22Rv1 (cell line): ENCODE measurements around the gene PPP1R16B.

Experiments used
- ZFX ChIP-seq: fragments of 450-650 bp; IDR thresholded peaks from 2 replicates; pipeline ENCODE4 v1.6.1; 2017; ENCODE audit warnings: antibody characterized with exemption, borderline replicate concordance
- TF ChIP-seq, protein P1 (sequence below): fragments of 450-650 bp; IDR thresholded peaks from 2 replicates; pipeline ENCODE4 v1.5.1; 2017; ENCODE audit warnings: mild to moderate bottlenecking

DNA sequence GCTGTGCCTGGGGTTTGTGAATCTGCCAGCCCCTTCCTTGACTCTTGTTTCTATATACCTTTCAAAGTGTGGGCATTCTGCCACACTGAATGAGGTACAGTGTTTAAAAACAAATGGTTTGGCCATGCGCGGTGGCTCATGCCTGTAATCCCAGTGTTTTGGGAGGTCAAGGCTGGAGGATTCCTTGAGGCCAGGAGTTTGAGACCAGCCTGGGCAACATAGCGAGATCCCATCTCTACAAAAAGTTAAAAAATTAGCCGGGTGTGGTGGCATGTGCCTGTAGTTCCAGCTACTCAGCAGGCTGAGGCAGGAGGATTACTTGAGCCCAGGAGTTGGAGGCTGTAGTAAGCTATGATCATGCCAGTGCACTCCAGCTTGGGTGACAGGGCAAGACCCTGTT is 126.5 kb downstream of the PPP1R16B start:
- TF ChIP-seq, protein P1, sequence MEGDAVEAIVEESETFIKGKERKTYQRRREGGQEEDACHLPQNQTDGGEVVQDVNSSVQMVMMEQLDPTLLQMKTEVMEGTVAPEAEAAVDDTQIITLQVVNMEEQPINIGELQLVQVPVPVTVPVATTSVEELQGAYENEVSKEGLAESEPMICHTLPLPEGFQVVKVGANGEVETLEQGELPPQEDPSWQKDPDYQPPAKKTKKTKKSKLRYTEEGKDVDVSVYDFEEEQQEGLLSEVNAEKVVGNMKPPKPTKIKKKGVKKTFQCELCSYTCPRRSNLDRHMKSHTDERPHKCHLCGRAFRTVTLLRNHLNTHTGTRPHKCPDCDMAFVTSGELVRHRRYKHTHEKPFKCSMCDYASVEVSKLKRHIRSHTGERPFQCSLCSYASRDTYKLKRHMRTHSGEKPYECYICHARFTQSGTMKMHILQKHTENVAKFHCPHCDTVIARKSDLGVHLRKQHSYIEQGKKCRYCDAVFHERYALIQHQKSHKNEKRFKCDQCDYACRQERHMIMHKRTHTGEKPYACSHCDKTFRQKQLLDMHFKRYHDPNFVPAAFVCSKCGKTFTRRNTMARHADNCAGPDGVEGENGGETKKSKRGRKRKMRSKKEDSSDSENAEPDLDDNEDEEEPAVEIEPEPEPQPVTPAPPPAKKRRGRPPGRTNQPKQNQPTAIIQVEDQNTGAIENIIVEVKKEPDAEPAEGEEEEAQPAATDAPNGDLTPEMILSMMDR, result no peak
- TF ChIP-seq ZFX, result no peak
